ENCODE measurements around the gene VAX1.

GRCh38 chr10:117094856-117095255 lies 43.2 kb downstream of the VAX1 start:
- TF ChIP-seq CTCF (IDR thresholded peaks at IDR 0.05) (no peak), EZH2 (IDR thresholded peaks at IDR 0.05; ENCODE audit: borderline replicate concordance, insufficient read depth, low read depth, low read length, poor library complexity, severe bottlenecking) (no peak)
